ENCODE measurements around the gene LCK. TPM values are rescaled to one million over a fixed set of nuclear protein-coding genes. Genes with fewer than 3 reads are reported as not detected.
A peak's percentile ranks its signal among the peaks of the same experiment; 100 is the strongest.

LCK gene
- total and polyA plus RNA-seq, 9 of the 15 experiments (the other 6 are each of a cell fraction or from before 2014, with no cell fraction given), result 0.04 to 0.47 (median 0.13) TPM; not detected in 6

GRCh38 chr1:32255072-32256071, 4.3 kb downstream of the LCK start (continued):
- no peak for TF ChIP-seq ZFPM2 (CRISPR knock-in tag; IDR thresholded peaks at IDR 0.05)
- TF ChIP-seq ZNF253 (CRISPR knock-in tag; conservative IDR thresholded peaks at IDR 0.05), result no peak
- no peak for TF ChIP-seq EP400 (IDR thresholded peaks at IDR 0.05)
- TF ChIP-seq, protein P1, sequence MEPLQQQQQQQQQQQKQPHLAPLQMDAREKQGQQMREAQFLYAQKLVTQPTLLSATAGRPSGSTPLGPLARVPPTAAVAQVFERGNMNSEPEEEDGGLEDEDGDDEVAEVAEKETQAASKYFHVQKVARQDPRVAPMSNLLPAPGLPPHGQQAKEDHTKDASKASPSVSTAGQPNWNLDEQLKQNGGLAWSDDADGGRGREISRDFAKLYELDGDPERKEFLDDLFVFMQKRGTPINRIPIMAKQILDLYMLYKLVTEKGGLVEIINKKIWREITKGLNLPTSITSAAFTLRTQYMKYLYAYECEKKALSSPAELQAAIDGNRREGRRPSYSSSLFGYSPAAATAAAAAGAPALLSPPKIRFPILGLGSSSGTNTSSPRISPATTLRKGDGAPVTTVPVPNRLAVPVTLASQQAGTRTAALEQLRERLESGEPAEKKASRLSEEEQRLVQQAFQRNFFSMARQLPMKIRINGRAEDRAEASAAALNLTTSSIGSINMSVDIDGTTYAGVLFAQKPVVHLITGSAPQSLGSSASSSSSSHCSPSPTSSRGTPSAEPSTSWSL (CRISPR knock-in tag; IDR thresholded peaks at IDR 0.05; ENCODE audit: borderline replicate concordance), result no peak
- TF ChIP-seq HLTF (IDR thresholded peaks at IDR 0.05), result no peak
- no peak for TF ChIP-seq NFATC3 (IDR thresholded peaks at IDR 0.05)
- no peak for TF ChIP-seq TBL1XR1 (IDR thresholded peaks at IDR 0.05; ENCODE audit: low read length in 2 of 2)
- TF ChIP-seq BRD9 (IDR thresholded peaks at IDR 0.05; ENCODE audit: low read depth, partially characterized antibody), result no peak
- peak; percentile 46; the same call in 1 of the 2 replicates for TF ChIP-seq HDAC2 (IDR thresholded peaks at IDR 0.05)
- TF ChIP-seq ATF2 (CRISPR knock-in tag; IDR thresholded peaks at IDR 0.05), result no peak
- TF ChIP-seq SREBF2 (CRISPR knock-in tag; IDR thresholded peaks at IDR 0.05), result no peak
- no peak for TF ChIP-seq DDX20 (tag; IDR thresholded peaks at IDR 0.05; ENCODE audit: low read depth)
- TF ChIP-seq NFYB (IDR thresholded peaks at IDR 0.05; ENCODE audit: extremely low read depth, insufficient read length), result no peak
- no peak for TF ChIP-seq TAL1 (IDR thresholded peaks at IDR 0.05)
- TF ChIP-seq, protein P2, sequence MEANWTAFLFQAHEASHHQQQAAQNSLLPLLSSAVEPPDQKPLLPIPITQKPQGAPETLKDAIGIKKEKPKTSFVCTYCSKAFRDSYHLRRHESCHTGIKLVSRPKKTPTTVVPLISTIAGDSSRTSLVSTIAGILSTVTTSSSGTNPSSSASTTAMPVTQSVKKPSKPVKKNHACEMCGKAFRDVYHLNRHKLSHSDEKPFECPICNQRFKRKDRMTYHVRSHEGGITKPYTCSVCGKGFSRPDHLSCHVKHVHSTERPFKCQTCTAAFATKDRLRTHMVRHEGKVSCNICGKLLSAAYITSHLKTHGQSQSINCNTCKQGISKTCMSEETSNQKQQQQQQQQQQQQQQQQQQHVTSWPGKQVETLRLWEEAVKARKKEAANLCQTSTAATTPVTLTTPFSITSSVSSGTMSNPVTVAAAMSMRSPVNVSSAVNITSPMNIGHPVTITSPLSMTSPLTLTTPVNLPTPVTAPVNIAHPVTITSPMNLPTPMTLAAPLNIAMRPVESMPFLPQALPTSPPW (CRISPR knock-in tag; IDR thresholded peaks at IDR 0.05), result no peak
- no peak for TF ChIP-seq ELK1 (CRISPR knock-in tag; IDR thresholded peaks at IDR 0.05)
- TF ChIP-seq GATAD2A (IDR thresholded peaks at IDR 0.05), result no peak
- TF ChIP-seq ETV1 (tag; conservative IDR thresholded peaks at IDR 0.05; ENCODE audit: low read depth), result no peak
- TF ChIP-seq NCOR1 (IDR thresholded peaks at IDR 0.05), result no peak
- no peak for TF ChIP-seq ZNF695 (CRISPR knock-in tag; IDR thresholded peaks at IDR 0.05)
- TF ChIP-seq ELK3 (CRISPR knock-in tag; IDR thresholded peaks at IDR 0.05), result no peak
- no peak for TF ChIP-seq ZNF146 (CRISPR knock-in tag; IDR thresholded peaks at IDR 0.05; ENCODE audit: unreplicated experiment)
- no peak for TF ChIP-seq NCOA4 (IDR thresholded peaks at IDR 0.05; ENCODE audit: partially characterized antibody)

All from K562 (cell line).